GM08714 (cell line): ENCODE data around the gene NDNF.

Experiments
- H3K4me3 ChIP-seq: fragments of 200-500 bp; sonication (Bioruptor generic); 2 replicates; pipeline ENCODE4 v1.5.1; 2014; ENCODE audit warnings: mild to moderate bottlenecking, low read length, inconsistent platforms
- ZNF274 ChIP-seq: IDR thresholded peaks from 2 replicates; pipeline ENCODE4 v1.6.1; 2012; ENCODE audit warnings: mild to moderate bottlenecking, low read depth, low read length

Gene NDNF

DNA sequence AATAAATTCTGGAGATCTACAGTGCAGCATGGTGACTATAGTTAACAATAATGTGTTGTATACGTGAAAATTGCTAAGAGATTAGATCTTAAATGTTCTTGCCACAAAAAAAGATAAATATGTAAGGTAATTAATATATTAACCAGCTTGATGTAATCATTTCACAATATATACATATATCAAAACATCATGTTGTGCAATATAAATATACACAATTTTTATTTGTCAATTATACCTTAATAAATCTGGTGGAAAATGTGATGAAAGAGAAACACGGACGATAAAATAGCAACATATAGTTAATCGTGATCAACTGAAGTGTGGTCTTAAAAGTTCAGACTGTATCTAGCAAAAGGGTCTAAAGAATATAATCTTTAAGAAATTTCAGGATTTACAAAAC lies 16.5 kb upstream of the NDNF start:
- H3K4me3 ChIP-seq: no peak overlapping the region
- TF ChIP-seq ZNF274: no peak

DNA sequence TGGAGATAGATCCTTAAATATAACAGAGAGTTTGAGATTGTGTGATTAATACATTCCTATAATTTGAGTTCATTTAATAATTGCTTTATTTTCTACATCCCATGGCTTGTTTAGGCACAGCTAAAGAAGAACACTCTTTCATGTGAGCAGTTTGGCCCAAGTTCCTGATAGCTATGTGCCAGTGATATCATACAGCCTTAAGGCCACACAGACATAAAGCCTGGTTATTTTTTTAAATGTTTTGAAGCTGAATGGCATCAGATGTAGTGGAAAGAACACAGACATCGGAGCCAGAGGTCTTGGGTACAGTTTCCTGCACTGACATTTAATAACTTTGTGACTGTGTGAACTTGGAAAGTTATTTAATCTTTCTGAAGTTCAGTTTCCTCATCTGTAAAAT lies 7.0 kb upstream of the NDNF start:
- TF ChIP-seq ZNF274: no peak
- H3K4me3 ChIP-seq: no peak overlapping the region

DNA sequence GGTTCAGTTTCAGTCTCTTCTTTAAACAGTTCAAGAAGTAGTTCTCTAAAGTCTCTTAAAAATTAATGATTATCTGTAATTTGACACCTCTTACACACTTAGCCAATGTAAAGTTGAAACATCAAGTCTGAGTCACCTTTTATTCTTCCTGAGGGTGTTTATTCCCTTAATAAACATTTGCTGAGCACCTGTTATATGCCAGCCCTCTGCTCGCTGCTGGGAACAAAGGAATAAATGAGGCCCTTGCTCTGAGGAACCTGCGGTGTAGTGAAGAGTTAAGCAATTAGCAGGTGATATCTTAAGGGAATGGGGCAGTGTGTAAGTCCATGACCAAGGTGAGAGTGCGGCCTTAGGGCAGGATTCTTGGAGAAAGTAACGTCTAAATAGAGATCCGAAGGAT lies 5.2 kb upstream of the NDNF start:
- no peak overlapping the region for H3K4me3 ChIP-seq
- TF ChIP-seq ZNF274: no peak

DNA sequence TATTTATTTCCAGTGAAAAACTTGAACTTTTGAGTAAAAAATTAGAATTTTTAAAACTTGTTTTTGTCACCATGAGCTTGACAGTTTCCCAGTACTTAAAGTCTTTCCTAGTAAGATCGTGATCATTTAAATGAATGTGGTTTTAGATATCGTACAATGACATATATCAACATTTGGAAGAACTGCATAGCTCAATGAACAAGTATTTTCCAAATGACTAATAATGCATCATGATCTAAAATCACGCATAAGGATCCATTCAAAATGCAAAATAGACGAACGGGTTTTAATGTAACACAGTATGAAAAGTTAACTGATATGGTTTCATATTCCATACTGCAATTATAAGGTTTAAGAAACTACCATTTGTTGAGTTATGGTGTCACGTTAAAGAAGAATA lies 4.1 kb upstream of the NDNF start:
- TF ChIP-seq ZNF274: no peak
- H3K4me3 ChIP-seq: no peak overlapping the region

DNA sequence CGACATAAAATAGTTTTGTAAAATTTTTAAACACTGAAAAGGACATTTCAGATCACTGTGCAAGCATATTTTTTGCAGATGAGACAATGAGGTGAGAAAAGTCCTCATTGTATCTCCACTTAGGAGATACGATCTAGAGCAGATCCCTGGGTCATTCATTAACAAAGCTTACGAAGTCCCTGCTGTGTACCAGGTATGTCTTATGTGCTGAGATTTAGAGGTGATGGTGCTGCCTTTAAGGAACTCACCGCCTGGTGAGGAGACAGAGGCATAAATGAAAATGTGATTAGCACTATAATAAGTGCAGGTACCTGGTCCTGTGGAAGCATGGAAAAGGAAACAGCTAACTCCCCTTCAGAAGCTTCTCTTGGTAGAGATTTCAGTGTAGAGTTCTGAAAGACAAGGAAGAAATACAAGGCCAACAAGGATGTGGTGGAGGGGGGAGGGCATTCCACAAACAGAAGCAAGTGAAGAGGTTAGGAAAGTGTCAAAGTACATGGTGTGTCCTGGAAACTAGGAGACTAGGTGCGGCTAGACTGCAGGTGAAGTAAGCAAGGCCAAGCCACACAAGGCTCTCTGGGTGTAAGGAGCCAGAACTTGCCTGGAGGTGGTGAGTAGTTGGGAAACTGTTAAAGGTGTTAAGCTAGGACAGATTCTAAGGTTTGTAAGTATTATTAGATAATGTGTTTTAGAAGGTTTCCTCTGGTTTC lies 1.5 kb upstream of the NDNF start:
- no peak overlapping the region for H3K4me3 ChIP-seq
- no peak for TF ChIP-seq ZNF274

DNA sequence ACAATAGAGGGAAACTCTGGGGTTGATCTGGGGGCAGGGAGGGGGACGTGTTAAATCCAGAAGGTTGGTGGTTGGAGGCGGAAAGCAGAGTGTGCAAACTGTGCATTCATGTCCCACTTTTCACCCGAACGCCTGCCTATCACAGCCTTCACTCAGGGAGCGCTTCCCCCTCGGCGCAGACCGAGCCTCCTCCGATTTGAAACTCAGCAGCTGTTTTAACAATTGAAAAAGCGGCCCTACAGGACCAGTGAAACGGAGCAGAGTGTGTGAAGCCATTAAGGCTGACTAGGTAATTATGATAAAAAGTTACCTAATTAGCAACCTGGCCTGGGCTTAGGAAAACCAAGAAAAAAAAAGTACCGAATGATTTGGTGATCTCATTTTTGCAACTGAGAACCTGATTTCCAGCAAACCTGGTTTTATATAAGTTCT lies 685 bp upstream of the NDNF start:
- peak overlapping the region; percentile 15; the same call in 1 of the 2 replicates for H3K4me3 ChIP-seq
- no peak for TF ChIP-seq ZNF274

DNA sequence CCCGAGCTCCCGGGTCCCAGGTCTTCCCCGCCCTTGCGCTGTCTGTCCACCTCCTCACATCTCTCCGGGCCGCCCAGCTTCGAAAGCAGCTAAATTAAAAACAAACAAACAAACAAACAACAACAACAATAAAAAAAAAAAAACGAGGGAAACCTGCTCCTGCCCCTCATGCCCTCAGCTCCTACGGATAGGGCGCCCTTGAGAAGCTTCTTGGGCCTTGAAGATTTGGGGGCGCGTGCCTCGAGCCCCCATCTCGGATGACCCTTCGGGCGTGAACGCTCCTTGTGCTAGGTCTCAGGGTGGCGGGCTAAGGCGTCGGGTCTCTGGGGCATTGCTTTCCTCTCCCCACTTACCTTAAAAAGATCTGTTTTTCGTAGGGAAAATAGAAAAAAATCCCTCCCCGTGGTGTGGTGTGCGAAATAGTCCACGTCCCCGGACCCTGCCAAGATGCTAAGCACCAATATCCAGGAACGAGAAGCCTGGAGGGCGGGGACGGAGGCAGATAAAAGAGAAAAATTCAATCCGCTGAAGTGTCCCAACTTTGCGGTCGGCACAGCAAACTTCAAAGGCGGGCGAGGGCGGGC lies 603 bp downstream of the NDNF start:
- H3K4me3 ChIP-seq: peak overlapping the region; percentile 42

DNA sequence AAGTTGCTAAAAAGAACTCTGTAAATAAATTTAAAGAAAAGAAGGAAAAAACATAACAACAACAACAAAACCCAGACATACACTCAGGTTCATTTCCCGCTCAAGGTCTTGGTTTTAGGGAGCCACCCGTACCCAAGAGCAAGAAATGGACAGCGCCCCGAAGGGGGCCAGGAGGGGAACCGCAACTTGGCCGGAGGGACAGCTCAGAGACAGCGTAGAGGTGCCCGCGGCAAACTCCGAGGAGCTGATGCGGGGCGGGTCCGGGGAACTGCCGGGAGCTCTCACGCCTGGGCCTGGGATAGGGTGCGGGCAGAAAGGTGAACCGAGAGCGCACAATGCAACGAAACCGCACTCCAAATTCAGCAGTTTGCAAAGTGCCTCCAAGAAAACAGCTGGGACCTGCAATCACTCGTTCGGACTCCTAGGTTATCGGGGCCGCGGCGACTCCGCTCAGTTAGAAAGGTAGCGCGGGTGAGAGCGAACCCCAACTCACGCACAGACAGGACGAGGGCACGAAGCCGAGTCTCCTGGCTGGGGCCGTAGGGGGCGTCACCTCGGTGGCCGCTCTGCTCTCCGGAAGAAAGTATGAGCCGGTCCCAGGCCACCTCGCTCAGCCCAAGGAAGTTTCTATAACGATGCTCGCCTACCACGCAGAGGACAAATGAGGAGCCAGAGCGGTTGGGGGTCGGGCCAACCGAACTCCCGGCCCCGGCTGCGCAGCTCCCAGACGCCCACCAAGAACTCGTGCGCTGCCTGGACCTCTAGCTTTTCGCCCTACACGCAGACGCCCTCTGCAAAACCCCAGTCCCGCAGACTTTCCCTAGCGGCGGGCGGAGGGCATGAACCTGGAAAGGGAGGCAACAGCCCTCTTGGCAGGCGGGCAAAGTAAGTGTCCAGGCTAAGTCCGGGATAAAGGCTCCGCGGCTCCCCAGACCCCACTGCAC lies 1.4 kb downstream of the NDNF start:
- 0 out of 2 replicates have a peak overlapping the region, but pooled peaks have one; percentile 9 for H3K4me3 ChIP-seq
- TF ChIP-seq ZNF274: no peak

More for the DNA sequence above, 603 bp downstream of the NDNF start:
- TF ChIP-seq ZNF274: no peak

DNA sequence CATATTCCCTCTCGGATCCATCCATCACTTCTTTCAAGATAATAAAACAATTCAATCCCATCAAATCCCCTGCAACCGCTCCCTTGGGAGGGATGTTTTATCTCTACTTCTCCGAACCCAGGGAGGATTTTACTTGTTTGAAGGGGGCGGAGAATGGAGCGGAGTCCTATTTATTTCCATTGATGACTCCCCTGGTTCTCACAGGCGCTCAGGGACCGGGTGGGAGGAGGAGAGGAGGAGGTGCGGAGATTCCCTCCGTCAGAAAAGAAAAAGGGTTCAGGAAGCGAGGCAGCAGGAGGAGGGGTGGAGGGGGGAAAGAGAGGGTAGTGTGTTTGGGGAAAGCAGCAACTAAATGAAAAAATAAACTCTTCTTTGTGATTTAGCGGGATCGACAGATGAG lies 2.1 kb downstream of the NDNF start:
- TF ChIP-seq ZNF274: no peak
- no peak overlapping the region for H3K4me3 ChIP-seq

DNA sequence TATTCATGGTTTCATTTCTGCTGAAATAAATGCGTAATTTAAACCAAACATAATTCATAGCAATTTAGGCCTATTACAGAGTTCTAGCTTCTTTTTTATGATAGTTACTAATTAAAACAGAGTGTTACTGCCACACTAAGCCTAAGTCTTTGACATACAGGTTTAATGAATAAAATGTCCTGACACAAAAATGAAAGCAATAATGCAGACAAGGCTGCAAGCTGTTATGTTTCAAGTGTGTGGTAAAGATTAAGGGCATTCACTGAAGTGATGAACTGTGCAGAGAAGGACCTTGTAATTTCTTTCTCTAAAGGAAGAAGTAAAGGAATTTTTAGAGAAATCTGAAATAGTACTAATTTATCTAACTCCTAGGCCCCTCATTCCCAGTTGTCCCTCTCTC lies 2.9 kb downstream of the NDNF start:
- TF ChIP-seq ZNF274: no peak

DNA sequence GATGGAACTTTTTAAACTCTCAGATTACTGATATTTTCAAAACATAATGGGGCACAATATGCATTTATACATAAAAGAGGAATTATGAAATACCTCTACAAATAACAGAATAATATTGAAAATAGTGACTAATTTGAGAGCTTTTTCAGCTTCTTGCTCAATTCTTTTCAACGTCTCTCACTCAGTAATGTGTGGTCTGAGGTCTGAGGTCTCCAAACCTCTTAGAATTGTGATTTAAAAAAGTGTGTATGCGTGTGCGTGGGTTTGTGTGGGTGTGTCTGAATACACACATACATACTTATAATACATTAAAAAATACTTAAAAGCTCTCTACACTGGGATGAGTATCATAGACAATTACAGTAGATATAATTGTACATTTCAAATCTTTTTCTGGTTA lies 7.9 kb downstream of the NDNF start:
- no peak for TF ChIP-seq ZNF274
- H3K4me3 ChIP-seq: no peak overlapping the region

More for the DNA sequence above, 2.9 kb downstream of the NDNF start:
- H3K4me3 ChIP-seq: no peak overlapping the region

DNA sequence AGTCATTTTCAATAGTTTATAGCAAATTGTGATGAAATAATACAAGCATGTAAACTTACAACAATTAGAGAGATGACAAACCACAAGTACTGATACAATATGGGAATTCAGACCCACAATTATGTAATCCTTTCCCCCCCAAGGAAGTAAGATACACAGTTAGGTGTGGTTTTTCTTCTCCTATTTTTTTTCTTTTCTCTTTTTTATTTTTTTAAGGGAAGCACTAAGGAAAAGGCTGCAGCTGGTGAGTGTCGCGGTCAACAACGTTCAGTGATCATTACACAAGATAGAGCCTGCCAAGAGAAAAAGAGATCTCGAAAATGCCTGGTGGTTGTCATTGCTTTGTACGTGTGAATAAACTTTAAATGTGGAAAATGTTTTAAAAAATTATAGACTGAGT lies 9.8 kb downstream of the NDNF start:
- no peak overlapping the region for H3K4me3 ChIP-seq
- no peak for TF ChIP-seq ZNF274

DNA sequence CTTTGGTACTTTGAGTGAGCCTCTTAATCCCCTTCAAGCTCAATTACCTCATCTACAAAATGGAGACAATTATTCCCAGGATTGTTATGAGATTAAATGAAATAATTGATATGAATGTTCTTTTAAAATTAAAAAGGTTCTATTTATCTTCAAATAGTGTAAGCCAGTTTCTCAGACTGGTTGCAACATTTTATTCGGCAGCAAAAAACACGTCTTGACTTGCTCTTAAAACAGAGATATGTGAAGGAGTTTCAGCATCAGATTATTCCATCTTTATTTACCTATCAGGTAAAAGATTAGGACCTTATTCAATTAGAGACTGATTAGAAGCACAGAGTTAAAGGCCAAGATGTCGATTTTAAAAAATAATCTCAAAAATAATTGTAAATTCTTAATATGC lies 10.5 kb downstream of the NDNF start:
- no peak overlapping the region for H3K4me3 ChIP-seq
- no peak for TF ChIP-seq ZNF274

DNA sequence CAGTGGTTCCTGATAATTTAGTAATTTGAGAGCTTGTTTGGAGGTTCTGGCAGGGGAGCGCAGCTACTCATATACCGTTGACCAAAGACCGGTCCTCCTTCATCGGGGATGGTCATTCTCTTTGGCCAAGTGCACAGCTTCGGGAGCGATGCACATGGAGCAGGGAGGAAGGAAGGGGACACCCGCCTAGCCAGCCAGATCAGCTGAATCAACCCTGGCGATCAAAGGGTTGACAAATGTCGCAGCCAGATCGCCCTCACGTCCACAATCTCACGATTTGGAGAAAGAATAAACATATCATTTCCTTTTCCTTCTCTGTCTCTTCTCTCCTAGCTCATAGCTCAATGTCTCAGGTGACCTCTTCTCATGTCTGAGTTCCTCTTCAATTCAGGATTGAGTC lies 11.1 kb downstream of the NDNF start:
- TF ChIP-seq ZNF274: no peak
- H3K4me3 ChIP-seq: no peak overlapping the region
